Kidney (tissue), 14 donors: ENCODE data around the gene BABAM1. TPM values are rescaled to one million over a fixed set of nuclear protein-coding genes. Genes with fewer than 3 reads are reported as not detected.

Source experiments
- DNase-seq, 5 donors: peaks; one replicate each; pipeline ENCODE4 v3.0.0-alpha.2; 2013 to 2020
- FAIRE-seq: peaks from 2 replicates; lab custom pipeline; 2012; peaks lifted over from hg19 to GRCh38; lab: Jason Lieb, UNC
- H3K27ac ChIP-seq, 2 donors: one replicate each; pipeline ENCODE4 v1.7.0; 2013; ENCODE audit warnings: low read depth in 2 of 2, low read length in 2 of 2, inconsistent platforms in 1 of 2
- H3K27me3 ChIP-seq: one replicate; pipeline ENCODE4 v1.7.1; 2013; ENCODE audit warnings: low read length, inconsistent platforms; ENCODE audit not compliant: control insufficient read depth, insufficient read depth
- H3K36me3 ChIP-seq, 3 donors: one replicate each; pipeline versions ENCODE4 v1.7.0 to v1.7.1; 2013; ENCODE audit warnings: low read length in 3 of 3, control low read depth in 1 of 3, inconsistent platforms in 1 of 3; ENCODE audit not compliant: insufficient read depth in 3 of 3, control insufficient read depth in 2 of 3
- H3K4me1 ChIP-seq, 3 donors: one replicate each; pipeline versions ENCODE4 v1.7.0 to v1.7.1; 2013; ENCODE audit warnings: low read length in 3 of 3, inconsistent platforms in 1 of 3, low read depth in 1 of 3; ENCODE audit not compliant: control insufficient read depth in 2 of 3, insufficient read depth in 2 of 3
- H3K4me3 ChIP-seq, 3 donors: one replicate each; pipeline versions ENCODE4 v1.7.0 to v1.8.1; 2013; ENCODE audit warnings: low read length in 3 of 3, control low read depth in 1 of 3, inconsistent platforms in 1 of 3
- H3K9ac ChIP-seq, 3 donors: one replicate each; pipeline versions ENCODE4 v1.7.0 to v1.7.1; 2013; ENCODE audit warnings: low read length in 3 of 3, control low read depth in 1 of 3, inconsistent platforms in 1 of 3
- H3K9me3 ChIP-seq, 3 donors: one replicate each; pipeline versions ENCODE4 v1.7.0 to v1.7.1; 2013; ENCODE audit warnings: low read length in 3 of 3, control low read depth in 1 of 3, inconsistent platforms in 1 of 3; ENCODE audit not compliant: control insufficient read depth in 2 of 3, insufficient read depth in 1 of 3
- CTCF ChIP-seq: IDR thresholded peaks from 3 replicates; pipeline ENCODE4 v1.5.1; 2012; ENCODE audit warnings: mild to moderate bottlenecking, moderate library complexity, borderline replicate concordance; ENCODE audit not compliant: insufficient read depth; ENCODE audit errors: extremely low read depth
- intact Hi-C: fragments of 100-400 bp; cut with DNase I; formaldehyde crosslinking; loops from one replicate; pipeline ENCODE4 v1.11.1; 2022
- polyA plus RNA-seq: library from polyadenylated mRNA; stranded (reverse); fragments of 350-450 nt; fragmentation: Illumina TruSeq; extraction: RNeasy Lipid Tissue Mini Kit (QIAGEN cat#74804); gene quantifications from one replicate; pipeline ENCODE4 v1.2.3, GENCODE V29; 2014; ENCODE audit warnings: low read depth, low replicate concordance; ENCODE audit not compliant: insufficient read depth
- total RNA-seq: library from RNA; stranded (reverse); fragmentation: NEBNext Ultra II Directional; extraction: Animal tissue kit (Norgen Biotek cat#: 25700); gene quantifications from one replicate; pipeline ENCODE4 v1.2.1, GENCODE V29; 2021
- donor health status: control.
- donor health status: control.
- donor health status: control.
- donor health status: control.
- donor health status: control.
- donor health status: DM: yes; HTN: yes; CAD: no.
- donor health status: Normal renal cell carcinoma (clear cell type).

Gene BABAM1
- total and polyA plus RNA-seq, 2 donors from 2014 or later = 69.4 to 105 TPM

GRCh38 chr19:17262557-17262956 is 4.7 kb upstream of the BABAM1 start:
- no peak for TF ChIP-seq CTCF
- FAIRE-seq (no peak), DNase-seq (no peak)
- Histone ChIP-seq H3K27ac (no peak overlapping the region), H3K27me3 (no peaks in the 10 kb centered on the region), H3K4me1 (peaks cover 0 to 2% (median 0%) of the 10 kb centered on the region in 3 donors), H3K9me3 (peaks cover 0 to 9% (median 0%) of the 10 kb centered on the region in 3 donors), H3K9ac (no peak overlapping the region), H3K36me3 (no peaks in the 10 kb centered on the region), H3K4me3 (no peak overlapping the region)
- intact Hi-C loops = no loop called here

- H3K27me3 ChIP-seq = no peaks in the 10 kb centered on the region
- intact Hi-C loops = no loop called here
- H3K4me3 ChIP-seq = peak overlapping the region in 2 of 3 donors; percentile 36 to 66
- no peak for TF ChIP-seq CTCF
- FAIRE-seq = no peak
- H3K4me1 ChIP-seq = peaks cover 0 to 5% (median 4%) of the 10 kb centered on the region in 3 donors
- H3K9ac ChIP-seq = peak overlapping the region in 2 of 3 donors; percentile 11 to 67
- H3K9me3 ChIP-seq = peaks cover 0 to 9% (median 0%) of the 10 kb centered on the region in 3 donors
- peak overlapping the region; percentile 39 to 69 for H3K27ac ChIP-seq
- DNase-seq = no peak
- no peaks in the 10 kb centered on the region for H3K36me3 ChIP-seq
Observed at GRCh38 chr19:17263712-17264640, 3.3 kb upstream of the BABAM1 start.

- H3K36me3 ChIP-seq = no peaks in the 10 kb centered on the region
- peak within 1 kb of the TSS in 2 of 3 donors; percentile 11 to 67 for H3K9ac ChIP-seq
- H3K27ac ChIP-seq = peak within 1 kb of the TSS; percentile 39 to 69
- intact Hi-C loops = no loop called here
- H3K9me3 ChIP-seq = peaks cover 0 to 4% (median 0%) of the 10 kb centered on the region in 3 donors
- H3K4me1 ChIP-seq = peaks cover 0 to 5% (median 4%) of the 10 kb centered on the region in 3 donors
- no peak for TF ChIP-seq CTCF
- no peaks in the 10 kb centered on the region for H3K27me3 ChIP-seq
- FAIRE-seq (no peak), DNase-seq (peak in 1 of 5 donors; percentile 64)
- H3K4me3 ChIP-seq = peak within 1 kb of the TSS in 2 of 3 donors; percentile 36 to 66
Observed at GRCh38 chr19:17264641-17264979, 2.6 kb upstream of the BABAM1 start, which contains the start of gene USHBP1. TSS of gene USHBP1 (minus strand) at chr19:17264745. CDS start at chr19:17264299, 446 bp downstream.
